HTR-8/SVneo (cell line): ENCODE results near the gene GBX2.
A peak's percentile ranks its signal among the peaks of the same experiment; 100 is the strongest.

ENCODE experiments used
- DNase-seq: peaks from one replicate; pipeline ENCODE4 v3.0.0; 2011; ENCODE audit warnings: low spot score, mixed read lengths; ENCODE audit not compliant: insufficient read length
- FAIRE-seq: peaks from 2 replicates; lab custom pipeline; 2011; peaks lifted over from hg19 to GRCh38; lab: Jason Lieb, UNC

Gene GBX2

GRCh38 chr2:236190674-236191073 is 22.5 kb upstream of the GBX2 start:
- FAIRE-seq (no peak), DNase-seq (no peak)

DNA sequence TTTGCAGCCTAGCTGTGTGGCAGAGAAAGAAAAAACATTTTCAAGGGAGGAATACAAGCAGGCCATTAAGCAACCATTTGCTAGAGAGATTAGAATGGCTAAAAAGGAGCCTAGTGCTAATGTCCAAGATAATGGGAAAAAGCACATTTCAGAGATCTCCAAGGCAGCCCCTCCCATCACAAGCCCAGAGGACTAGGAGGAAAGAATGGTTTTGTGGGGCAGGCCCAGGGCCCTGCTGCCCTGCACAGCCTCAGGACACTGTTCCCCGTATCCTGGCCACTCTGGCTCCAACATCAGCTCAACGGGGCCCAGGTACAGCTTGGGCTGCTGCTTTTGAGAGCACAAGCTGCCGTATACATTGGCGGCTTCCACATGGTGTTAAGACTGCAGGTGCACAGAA is 16.5 kb upstream of the GBX2 start:
- DNase-seq: no peak
- FAIRE-seq: no peak

- peak; percentile 82 for DNase-seq
- no peak for FAIRE-seq
Measured at GRCh38 chr2:236180831-236181453, 12.8 kb upstream of the GBX2 start.

DNA sequence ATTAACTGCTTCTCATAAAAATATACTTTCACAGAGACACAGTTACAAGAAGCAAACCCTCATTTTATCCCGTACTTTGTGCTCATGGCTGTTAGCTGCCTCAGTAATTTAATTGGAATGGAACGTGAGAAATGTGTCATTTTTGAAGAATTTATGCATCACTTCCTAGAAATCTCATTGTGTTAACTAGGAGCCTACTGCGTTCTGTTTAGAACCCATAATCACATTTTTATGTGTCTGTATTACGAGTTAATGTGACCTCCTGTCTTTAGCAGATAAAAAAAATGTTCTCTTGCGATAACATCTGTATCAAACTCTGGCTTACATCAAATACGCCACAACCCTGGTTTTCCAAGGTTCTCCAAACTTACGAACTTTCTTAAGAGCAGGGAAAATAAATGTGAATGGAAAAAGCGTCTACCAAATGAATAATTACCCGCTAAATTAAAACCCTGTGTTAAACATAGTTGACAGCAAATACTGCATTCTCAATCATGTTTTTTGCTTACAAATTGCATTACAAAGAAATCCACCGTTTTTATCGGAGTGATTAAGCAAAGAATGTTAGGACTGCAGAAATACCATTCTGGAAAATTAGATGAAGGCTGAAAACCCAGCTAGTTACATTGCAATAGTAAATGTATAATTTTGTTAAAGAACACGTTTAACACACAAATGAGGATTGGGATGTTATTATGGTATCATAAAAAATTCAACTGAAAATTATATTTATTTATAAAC is 12.1 kb upstream of the GBX2 start:
- DNase-seq (no peak), FAIRE-seq (peak; percentile 59)

DNA sequence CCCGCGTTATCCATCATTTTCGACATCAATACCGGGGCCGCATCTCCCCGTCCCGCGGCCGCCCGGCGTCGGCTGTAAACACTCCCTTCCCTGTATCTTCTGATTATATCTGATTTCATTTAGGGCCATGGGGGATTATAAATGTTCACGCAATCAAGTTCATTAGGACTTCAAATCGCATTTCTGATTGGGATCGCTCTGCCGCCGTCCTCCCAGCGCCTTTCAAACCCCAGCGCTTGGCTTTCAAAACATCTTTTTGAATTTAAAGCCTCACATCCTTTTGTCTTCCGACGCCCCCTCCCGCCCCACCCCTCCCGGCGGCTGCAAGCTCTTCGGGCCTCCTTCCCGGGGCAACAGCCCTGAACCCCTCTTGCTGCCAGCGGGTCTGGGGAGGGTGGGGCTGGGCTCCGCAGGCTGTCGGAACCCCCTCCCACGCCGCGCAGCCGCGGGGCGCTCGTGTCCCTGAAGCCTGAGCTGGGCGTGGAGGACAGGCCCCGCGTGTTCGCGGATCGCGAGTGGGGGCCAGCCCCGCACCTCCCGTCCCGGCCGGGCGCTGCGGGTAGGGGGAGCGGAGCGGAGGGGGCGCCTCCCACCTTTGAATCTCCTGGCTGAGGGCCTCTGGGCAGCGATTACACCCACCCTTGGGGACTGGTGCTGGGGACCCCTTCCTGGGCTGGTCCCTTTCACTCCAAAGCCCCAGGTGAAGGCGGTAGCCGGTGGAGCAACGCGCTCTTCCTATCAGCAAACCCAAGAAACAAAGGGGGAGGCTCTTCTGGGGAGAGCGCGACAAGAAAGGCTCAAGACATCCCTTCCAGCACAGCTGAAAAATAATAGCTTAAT is 11.3 kb upstream of the GBX2 start:
- FAIRE-seq (no peak), DNase-seq (peak; percentile 18)

DNA sequence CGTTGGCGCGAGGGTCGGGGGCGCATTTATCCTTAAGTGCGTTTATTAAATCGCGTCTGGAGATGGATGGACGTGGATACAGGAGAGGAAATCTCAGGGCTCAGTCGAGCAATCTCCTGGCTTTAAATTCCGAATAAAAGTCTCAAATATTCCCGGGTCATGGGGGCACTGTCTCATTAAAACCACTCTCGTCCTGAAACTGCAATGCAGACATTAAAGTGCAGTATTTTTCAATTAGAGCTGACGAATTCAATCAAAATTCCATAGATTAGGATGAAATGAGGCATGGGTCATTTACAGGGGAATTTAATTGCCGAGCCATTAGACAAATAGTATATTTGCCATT is 10.7 kb upstream of the GBX2 start:
- no peak for FAIRE-seq

DNA sequence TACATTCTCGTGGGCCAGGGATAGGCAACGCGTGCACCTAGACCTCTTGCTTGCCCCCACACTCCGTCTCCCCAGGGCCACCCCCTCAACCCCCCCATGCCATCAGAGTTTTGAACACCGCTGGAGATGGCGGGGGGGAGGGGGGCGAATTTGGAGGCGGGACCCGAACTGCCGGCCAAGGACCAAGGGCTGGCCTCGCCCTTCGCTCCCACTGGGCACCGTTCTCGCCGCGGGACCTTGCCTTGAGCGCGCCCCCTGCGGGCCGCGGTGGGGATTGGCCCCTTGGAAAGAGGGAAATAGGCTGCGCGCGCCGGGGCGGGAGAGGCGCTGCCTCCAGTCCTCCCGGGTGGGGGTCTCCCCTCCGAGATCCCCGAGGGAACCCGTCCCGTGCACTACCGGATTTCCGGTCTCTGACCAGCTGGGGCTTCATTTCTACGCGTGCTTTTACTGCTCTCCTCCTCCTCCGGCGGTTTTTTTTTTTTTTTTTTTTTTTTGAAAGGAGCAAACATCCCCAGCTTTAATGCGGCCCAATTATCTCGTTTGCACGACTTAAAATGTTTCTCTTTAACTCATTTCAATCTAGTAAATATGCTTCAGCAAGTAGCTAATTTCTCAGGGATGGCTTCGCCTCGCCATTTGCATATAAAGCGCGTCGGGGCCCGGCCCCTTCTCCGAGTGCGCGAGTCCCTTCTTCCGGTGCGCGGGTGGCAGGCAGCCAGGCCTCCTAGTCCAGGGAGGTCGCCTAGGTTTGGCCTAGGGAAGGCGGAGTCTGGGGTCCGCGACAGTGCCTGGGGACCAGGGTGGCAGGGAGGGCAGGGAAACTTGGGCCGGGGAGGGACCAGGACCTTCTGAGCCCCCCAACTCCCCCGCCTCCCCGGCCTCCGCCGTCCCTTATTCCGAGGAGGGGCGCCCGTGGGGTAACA is 10.0 kb upstream of the GBX2 start:
- peak; percentile 71 for DNase-seq
- FAIRE-seq: no peak

More for the DNA sequence above, 10.7 kb upstream of the GBX2 start:
- DNase-seq: no peak

GRCh38 chr2:236177604-236177966 is 9.4 kb upstream of the GBX2 start:
- FAIRE-seq (no peak), DNase-seq (no peak)

DNA sequence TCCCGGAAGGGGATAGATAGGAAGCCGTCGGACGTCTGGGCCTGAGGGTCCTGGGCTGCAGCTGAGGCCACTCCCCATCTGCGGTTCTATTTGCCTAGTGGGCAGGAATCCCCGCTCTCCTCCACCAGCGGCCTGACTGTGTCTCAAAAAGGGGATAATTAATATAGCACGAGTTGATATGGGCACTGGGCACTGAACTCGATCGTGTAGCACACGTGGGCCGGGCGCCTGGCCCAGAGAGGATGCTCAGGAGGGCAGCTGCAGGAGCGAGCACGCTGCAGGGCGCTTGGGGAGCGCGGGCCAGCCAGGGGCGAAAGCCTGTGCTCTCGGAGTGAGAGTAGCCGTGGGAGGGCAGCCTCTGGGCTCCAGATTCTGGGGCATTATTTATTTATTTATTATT is 8.8 kb upstream of the GBX2 start:
- FAIRE-seq (no peak), DNase-seq (no peak)

GRCh38 chr2:236176417-236176816 is 8.2 kb upstream of the GBX2 start:
- FAIRE-seq (no peak), DNase-seq (peak; percentile 39)

- DNase-seq (peak; percentile 31), FAIRE-seq (no peak)
Measured at GRCh38 chr2:236175548-236176150, 7.5 kb upstream of the GBX2 start.

GRCh38 chr2:236173729-236174607 is 5.8 kb upstream of the GBX2 start:
- DNase-seq: no peak
- no peak for FAIRE-seq

DNA sequence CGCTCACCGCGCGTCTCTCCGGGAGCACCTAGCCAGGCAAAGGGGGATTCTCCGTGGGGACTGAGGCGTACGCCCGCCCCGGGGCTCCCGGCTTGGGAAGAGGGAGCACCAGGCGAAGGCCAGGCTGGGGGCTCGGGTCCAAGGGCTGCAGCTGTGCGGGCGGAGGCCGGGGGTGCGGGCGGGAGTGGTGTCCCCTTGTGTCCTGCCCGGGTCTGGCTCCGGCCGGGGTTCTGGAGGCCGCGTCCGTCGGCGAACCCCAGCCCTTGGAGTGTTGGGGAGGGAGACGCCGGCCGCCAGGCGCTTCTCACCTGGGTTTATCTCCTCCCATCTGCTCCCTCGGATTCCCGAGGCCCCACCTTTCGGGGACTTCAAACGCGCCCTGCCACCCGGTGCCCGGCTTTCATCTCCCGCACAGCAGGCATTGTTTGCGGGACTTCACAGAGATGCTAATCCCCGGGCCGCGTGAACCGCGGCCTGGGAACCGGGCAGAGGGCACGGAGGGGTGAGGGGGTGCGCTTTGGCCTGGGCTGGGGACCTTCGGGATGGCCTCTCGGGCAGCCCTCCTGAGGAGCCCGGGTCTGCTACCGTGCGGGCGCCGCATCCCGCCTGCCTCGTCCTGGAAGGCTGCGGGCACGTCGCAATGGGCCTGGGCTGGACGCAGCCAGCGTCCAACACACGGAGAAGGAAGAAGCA is 5.0 kb upstream of the GBX2 start:
- no peak for DNase-seq
- FAIRE-seq: no peak

DNA sequence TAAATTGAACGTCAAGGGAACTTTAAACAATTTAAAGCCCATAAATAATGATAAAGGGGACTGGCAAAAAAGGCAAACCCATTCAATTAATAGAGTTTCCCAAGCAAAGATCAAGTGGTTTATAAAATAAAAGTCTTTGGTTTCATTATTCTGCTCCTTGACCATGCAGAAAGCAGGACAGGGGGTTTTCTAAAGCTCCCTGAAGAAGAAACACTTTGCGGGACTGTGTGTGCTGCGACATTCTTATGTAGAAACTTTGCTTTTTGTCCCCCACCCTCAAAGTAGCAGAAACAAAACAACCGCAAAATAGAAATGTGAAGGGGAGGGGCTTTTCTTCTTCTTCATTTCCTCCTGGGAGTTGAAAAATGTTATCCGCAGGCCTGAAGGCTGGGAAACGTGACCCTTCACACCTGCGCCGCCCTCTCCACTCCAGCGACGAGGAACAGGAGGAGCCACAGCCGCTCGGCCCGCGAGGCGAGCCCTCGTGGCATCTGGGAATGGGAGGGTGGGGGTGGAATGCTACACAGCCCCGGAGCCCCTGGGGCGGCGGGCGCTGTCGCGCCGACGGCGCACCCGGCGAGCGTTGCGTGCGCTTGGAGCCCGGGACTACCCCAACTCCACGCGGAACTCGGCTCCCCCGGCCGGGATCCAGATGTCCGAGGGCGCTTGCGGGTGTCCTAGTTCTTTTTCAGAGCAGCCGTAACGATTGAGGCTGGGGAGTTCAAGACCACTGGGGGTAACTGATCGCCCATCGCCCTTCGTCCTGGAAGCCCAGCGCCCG is 4.3 kb upstream of the GBX2 start:
- FAIRE-seq (no peak), DNase-seq (no peak)

DNA sequence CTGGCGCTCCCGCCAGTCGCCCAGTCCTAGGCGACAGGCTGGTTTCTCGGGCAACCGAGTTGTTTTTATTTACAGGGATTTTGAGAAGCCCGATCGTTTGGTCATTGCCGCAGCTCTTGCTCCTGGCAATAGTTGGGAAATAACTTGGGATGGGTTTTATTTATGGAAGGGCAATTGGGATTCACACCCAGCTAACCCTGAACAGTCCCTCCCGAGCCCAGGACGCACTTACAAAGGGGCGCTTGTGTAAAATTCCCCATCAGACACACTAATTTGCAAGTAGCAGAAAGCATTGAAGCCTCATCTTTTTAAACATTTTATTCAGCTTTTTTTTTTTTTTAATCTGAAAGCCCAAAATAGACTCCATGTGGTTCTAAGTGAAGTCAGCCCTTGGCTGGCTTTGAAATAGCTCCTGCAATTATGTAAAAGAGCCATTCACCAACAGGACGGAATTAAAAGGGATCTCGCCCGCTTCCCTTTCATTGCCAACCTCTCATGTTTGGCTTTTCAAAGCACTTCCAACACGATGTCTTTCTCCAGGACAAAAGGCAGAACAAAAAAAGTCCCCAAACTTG is 3.6 kb upstream of the GBX2 start:
- FAIRE-seq (no peak), DNase-seq (no peak)

GRCh38 chr2:236171181-236171679 is 3.0 kb upstream of the GBX2 start:
- FAIRE-seq (no peak), DNase-seq (no peak)

- no peak for FAIRE-seq
- no peak for DNase-seq
Measured at GRCh38 chr2:236170590-236171165, 2.5 kb upstream of the GBX2 start.
